Erythroblast (primary cell): Measurements from ENCODE around the gene CFAP90.

ENCODE experiments used
- GATA1 ChIP-seq: IDR thresholded peaks from 2 replicates; pipeline ENCODE4 v1.6.1; 2011; ENCODE audit warnings: low read depth, mild to moderate bottlenecking, control low read depth, low read length, moderate library complexity
- POLR2A ChIP-seq: IDR thresholded peaks from 2 replicates; pipeline ENCODE4 v1.6.1; 2011; ENCODE audit warnings: mild to moderate bottlenecking, low read length

- TF ChIP-seq POLR2A (no peak), GATA1 (no peak)
Observed at GRCh38 chr5:7856855-7857254, 5.9 kb upstream of the CFAP90 start.
